HG03097 (cell line): ENCODE data around the gene TPP2.
A peak's percentile ranks its signal among the peaks of the same experiment; 100 is the strongest.

Experiments used
- ATAC-seq: cut with Tn5 transposase; IDR thresholded peaks from one replicate; pipeline ENCODE4 v1.9.1; 2021; ENCODE audit not compliant: unreplicated experiment, low FRiP score

TPP2 gene

DNA sequence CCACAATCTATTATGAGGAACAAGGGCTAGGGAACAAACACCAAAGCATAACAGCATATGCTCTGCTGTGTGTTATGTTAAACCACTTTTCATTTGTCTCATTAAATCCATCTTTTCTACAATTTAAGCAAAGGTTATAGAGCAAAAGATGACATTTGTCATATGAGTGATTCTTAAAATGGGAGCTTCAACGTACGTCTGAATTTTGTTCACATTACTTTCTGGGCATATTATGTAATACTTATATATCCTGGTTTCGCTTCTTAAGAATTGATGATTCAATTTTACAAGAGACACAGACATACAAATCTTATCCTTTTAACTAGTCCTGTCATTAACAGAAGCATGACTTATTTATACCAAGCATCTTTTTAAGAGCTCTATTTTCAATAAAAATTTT is 3.3 kb upstream of the TPP2 start:
- no peak for ATAC-seq

DNA sequence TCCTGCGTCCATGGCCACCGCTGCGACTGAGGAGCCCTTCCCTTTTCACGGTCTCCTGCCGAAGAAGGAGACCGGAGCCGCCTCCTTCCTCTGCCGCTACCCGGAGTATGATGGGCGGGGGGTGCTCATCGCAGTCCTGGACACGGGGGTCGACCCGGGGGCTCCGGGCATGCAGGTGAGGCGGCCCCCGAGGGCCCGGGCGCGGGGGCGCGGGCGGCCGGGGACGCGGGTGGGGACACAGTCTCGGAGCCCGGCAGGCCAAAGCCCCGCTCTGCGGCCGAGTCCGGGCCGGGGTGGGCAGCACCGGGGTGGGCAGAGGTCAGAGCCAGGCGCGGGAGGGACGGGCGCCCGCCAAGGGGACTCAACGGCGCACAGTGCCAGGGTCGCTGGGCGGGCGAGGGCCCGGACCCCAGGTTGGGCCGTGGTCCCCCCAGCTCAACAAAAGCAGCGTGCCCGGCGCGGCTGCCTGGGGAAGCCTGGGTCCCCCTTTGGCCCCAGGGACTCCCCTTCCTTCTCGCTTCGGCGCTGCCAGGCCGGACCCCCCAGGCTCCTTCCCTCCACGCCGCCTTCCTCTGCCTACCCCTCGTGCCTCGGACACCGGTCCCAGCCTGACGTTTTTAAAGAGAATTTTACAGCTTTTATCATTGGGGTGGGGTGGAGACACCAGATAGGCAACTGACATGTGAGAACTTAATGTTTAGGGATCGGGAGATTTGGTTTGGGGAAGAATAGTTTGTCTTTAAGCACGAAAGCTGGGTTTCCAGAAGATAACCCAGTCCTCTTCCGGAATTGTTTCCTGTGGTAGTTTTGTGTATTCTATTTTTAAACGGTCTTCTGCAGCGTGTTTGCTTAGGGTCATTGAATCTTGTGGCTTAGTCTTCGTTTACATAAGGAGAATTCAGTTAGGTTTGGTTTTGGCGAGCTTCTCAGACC is 509 bp downstream of the TPP2 start:
- peak; percentile 31 for ATAC-seq

DNA sequence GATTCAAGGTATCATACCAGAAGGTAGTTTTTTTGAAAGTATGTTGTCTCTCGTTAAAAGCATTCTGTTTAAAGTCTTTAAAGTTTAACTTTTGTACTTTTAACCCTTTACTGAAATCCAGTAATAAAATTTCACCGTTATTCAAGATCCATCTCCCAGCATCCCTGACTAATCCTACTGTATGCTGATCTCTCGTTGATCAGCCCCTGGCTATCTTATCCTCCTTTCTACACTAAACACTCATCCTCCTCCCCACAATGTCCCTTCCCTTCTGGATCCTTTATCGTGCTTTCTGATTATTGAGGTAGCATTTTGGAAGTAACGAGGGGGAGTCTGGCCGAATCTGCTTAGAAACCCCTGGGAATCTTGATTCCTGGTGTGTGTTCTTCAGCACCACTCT is 1.3 kb downstream of the TPP2 start:
- no peak for ATAC-seq

DNA sequence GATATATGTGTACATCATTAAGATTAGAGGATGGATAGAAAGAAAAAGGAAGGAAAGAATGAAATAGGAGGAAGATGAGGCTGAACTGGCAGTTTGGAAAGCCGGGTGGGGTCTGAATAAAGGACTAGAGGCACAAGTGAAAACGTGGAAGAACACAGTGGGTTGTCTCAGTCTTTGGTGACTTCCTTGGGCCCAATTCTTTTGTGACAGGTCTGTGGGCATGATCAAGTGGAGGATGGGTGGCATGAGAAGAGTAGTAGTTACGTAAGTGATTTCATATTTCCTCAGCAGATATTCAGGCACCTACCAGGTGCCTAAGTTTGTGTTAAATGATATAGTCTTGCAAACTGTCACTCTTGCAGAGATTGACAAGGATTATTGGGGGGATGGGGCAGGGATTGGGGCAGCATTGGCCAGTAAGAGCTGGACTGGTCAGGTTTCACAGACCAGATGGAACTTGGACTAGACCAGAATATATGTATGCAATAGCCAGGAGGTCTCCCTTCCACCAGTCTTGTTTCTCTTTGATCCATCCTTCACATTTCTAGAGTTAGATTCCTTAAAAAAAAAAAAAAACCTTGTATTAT is 2.7 kb downstream of the TPP2 start:
- ATAC-seq = no peak

DNA sequence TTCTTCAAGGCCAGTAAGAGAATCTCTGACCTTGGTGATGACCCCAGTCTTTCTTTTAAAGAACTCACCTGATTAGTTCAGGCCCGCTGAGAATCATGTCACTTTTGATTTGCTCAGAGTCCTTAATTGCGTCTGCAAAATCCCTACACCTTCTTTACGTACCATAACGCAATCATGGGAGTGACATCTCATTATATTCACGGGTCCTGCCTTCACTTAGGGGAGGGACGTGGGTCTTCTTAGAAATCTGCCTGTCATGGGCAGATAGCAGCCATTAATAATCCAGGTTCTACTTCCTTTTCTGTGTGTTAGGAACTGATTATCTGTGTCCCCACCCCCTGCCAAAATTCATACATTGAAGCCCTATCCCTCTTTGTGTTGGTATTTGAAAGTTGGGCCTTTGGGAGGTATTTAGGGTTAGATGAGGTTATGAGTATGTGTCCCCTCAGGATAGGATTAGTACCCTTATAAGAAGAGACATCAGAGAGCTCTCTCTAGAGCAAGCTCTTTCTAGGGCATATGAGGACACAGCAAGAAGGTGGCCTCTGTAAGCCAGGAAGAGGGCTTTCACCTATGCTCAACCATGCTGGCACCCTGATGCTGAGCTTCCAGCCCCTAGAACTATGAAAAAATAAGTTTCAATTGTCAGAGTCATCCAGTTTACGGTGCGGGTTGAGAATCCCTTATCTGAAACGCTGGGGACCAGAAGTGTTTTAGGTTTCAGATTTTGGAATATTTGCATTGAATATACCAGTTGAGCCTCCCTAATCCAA is 9.9 kb downstream of the TPP2 start:
- no peak for ATAC-seq

DNA sequence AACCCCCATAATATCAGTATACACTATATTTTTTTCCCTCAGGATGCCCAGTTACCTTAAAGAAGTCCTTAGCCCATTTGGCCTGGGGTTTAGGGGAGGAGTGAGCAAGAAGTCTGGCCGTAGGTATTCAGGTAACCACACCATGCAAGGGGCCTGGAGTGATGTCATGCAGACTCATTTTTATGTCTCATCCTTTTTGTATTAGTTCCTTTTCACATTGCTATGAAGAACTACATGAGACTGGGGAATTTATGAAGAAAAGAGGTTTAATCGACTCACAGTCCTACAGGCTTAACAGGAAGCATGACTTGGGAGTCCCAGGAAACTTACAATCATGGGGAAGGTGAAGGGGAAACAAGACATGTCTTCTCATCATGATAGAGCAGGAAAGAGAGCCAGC is 12.2 kb downstream of the TPP2 start:
- no peak for ATAC-seq

DNA sequence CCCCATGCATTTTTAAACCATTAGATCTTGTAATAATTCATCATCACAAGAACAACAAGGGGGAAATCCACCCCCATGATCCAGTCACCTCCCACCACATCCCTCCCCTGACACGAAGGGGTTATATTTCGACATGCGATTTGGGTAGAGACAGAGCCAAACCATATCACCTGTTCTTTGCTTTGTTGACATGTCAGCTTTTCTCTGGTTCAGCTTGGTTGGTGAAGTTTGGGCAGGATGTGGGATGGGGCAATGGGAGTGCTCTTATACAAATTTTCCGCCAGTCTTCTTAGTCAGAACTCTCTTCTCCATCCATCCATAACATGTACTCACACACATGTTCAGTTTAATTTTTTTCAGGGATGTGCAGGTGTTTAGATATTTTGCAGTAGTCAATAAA is 12.9 kb downstream of the TPP2 start:
- no peak for ATAC-seq

DNA sequence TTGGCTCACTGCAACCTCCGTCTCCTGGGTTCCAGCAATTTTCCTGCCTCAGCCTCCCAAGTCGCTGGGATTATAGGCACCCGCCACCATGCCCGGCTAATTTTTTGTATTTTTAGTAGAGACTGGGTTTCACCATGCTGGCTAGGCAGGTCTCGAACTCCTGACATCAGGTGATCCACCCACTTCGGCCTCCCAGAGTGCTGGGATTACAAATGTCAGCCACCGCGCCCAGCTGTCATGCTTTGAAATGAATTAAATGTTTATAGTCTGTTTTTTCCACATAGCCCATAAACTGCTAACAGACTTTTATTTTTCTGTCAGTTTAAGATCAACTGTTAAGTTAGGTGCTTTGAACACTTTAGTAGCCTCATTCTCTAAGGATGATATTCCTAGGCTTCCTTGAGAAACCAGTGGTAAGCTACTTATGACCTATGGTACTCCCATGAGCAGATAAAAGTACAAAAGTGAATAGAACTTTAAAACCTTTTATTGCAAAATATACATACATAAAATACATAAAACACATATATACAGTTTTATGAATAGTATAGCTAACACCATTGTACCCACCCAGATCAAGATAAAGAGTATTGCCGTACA is 13.6 kb downstream of the TPP2 start:
- ATAC-seq = no peak

DNA sequence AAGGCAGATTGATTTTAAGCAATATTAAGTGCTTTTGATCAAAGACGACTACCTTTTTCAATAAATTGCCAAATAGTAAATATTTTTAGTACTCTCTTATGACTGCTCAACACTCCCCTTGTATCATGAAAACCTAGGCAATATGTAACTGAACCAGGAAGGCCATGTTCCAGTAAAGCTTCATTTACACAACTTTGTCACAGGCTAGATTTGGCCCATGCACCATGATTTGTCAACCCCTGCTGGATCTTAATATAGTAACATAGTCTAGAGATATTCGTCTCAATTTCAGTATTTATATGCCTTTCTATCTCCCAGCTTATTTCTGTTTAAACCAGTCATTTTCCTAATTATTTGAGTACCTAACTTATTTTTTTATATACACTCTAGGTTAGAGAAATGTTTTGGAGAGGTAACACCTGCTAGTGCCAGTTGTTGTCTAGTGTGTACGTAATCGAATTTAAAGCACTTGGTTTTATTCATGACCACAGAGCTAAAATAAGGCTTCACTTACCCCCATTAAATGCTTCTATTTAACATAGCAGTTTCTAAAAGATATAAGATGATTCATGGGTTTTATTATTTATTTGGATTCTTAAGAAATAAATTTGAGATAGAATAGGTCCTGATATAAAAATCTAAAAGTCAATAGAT is 21.0 kb downstream of the TPP2 start:
- ATAC-seq = no peak

DNA sequence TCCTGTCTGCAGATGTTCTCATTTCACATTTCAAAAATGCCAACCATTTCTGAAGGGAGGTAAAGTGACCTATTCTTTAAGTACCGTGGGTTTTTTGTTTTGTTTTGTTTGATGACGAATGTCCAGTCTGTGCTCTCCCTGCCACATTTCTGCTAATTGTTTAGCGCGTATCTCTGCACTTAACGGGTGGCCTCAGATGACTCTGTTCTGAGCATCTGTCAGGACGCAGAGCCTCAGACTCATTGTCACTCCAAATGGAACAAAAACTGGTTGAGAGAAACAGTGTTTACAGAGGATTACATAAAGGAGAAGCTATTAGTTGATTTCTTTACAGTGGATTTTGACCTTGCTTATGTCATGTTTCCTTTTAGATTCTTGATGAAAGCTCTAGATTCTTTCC is 23.7 kb downstream of the TPP2 start:
- ATAC-seq = no peak

DNA sequence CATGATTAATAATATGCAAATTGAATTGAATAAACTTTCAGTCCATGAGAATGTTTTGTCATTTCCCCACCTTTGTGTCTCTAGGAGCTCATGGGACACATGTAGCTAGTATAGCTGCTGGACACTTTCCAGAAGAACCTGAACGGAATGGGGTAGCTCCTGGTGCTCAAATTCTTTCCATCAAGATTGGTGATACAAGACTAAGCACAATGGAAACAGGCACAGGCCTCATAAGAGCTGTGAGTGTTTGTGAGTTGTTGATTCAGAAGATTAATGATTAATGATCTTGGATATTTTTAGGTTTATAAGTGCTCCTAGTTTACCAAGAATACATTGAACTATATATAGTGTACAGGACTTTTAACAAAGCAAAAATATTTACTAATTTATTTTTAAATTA is 30.1 kb downstream of the TPP2 start:
- no peak for ATAC-seq

DNA sequence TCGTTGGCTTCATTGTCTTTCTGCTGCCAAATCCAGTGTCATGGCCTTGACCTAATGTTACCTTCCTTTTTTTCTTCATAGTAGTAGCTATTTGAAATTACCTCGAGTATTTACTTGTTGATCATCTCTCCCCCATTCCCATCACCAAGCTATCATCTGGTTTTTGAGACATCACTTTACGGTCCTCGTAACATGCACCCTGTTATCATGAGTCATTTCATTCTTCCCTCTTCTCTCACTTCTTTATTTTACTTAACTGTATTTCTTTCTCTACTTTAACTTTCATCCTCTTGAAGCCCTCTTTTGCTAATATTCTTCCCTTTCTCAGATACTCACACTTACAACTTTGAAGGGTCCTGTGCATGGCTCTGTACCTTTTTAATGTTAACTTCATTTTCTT is 31.8 kb downstream of the TPP2 start:
- ATAC-seq = no peak

DNA sequence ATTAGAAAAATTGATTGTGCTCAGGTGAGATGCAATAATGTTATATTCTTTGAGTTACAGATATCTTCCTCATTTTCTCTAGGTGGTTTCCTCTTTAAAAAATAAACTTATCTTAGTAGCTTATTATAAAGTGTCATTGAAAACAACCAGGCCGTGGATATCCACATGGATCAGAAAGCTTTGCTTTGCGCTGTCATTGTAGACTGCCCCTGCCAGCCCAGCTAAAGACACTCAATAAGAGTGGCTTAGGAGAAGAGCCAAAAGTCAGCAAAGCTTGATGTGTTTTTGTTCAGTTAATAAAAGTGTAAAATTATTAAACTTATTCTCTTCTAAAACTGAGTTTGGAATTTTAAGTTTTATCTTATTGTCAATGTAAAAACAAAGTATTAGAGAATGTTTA is 34.4 kb downstream of the TPP2 start:
- ATAC-seq = no peak

DNA sequence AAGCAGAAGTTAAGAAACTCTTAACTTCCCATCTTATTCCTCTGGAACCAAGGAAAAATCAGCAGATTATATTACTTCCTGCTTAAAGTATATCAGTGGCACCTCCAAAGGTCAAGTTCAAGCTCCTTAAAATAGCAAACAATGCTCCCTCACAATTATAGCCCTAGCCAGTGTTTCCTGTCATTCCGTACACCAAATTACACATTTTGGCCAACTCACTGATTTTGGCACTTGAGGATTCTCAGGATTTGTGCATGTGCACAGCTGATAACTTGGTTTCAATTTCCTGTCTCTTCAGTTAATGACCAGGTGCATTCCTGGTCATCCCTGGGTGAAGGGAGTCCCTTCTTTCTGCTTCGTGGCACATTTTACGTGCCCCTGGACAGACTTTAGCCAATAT is 42.0 kb downstream of the TPP2 start:
- ATAC-seq = no peak

DNA sequence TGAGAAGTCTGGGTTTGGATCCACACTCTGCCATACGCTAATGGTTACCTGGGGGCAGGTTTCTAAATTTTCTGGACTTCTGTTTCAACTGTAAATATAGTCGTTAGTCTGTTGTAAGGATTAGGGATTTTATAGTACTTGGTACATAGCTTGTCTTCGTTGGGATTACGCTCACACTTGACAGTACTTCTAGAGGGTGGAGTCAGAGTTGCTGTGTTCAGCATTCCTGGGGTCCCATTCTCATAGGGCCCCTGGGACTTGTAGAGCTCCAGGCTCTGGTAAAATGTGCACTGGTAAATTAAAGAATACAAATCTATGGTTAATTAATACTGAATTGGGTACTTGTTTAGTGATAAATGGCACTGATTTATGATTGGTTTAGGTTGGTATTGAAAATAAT is 45.2 kb downstream of the TPP2 start:
- no peak for ATAC-seq

DNA sequence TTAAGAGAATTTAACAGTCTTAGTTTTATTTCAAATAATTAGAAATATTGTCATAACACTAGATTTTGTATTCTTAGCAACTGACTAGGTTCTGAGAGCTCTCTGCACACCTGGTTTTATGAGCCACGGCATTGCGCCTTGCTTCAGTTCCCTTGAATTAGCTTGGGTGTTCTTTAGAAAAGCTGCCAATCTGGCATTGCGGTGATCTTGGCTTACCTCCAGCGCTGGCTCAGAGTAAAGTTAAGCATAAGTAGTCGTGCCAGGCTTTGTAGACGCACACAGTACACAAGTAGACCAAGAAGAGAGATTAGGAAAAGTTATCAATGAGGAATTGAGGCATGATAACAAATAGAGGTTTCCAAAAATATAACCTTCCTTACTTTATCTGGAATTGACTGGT is 45.7 kb downstream of the TPP2 start:
- no peak for ATAC-seq

DNA sequence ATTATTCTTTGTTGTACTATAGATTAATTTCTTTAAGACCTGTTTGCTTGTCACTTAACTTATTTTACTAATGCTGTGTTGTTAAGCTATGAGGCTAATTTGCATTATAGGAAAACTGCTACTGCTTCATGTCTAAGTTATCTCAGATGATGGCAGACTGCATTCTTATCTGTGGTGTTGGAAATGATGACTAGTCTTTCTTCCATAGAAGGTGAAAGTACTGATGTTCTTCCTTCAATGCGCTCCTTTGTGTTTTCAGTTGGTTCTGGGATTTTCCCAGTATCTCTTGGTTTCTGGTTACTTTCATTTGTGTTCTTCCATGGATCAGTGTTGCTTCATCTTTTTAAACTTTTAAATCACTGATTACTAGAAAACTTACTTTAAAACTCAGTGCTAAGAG is 46.9 kb downstream of the TPP2 start:
- ATAC-seq = no peak

DNA sequence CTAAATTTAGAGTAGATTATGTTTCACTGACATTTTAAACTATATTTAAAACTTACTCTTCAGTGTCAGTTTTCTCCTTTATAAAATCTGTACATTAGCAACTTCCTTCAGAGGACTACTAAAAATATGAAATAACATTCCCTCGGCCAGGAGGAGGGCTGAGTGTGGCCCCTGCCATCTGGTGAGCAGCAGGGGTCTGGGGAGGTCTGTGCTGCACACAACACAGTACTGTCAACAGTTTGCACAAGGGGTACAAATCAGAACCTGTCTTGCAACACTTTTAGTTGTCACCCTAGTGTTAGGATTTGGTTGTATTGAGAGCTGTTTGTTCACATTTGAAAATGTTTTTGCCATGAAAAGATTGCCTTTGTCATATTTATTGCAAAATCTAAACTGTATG is 48.9 kb downstream of the TPP2 start:
- ATAC-seq = no peak

DNA sequence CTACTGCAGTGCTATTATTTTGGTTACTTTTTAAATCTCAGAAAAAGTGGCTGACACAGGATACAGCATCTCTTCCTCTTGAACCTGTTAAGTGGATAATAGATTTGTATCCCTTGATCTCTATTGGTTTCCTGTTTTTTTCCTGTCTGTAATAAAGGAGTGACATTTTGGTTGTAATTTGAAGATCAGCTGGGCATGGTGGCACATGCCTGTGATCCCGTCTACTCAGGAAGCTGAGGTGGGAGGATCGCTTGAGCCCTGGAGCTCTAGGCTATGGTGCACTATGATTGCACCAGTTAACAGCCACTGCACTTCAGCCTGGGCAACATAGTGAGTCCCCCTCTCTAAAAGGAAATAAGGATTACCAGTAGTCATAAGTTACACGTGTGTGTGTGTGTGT is 51.3 kb downstream of the TPP2 start:
- no peak for ATAC-seq

DNA sequence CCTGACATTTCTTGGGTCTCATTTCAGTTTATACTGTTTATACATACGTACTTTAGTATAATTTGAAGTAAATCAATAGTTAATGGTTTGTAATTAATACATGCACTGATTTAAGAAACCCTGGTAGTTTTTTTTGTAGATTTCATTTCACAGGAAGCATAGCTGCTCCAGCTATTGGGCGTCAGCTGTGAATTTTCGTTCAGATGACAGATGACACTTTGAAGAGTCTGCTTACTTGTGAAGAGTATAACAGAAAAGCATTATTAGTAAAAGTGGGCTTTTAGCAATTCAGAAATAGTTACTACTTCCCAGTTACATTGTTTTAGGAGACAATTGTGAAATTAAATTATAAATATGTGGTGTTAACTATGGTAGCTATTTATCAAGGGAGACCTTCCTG is 53.7 kb downstream of the TPP2 start:
- ATAC-seq = no peak

DNA sequence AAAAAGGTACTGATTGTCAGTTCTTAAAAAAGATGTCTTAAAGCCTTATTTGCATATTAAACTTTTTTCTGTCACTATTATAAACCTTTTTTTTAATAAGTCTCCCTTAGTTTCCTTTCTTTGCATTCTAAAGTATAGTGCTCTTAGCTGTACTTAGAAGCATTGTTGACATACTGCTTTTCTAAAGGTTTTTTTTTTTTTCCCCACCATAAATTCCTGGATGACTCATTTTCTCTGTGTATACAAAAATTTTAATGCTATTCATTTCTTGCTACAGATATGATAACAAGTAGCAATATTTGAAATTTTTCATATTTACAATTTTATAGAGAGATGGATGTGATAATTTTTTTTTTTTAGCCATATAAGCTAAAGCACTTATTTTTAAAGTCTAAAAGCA is 54.6 kb downstream of the TPP2 start:
- no peak for ATAC-seq
